Glomerular visceral epithelial cell (primary cell): Measurements from ENCODE around the gene APBB2.
"Not testable (repeated sequence)": the region's sequence is repeated elsewhere in the genome, so short reads cannot be mapped to it uniquely, and the experiment has no call there.

ENCODE experiments used
- DNase-seq: peaks from one replicate; pipeline ENCODE4 v3.0.0-alpha.2; 2016; ENCODE audit errors: extremely low spot score

Gene APBB2

GRCh38 chr4:41061482-41062185 lies 152.7 kb downstream of the APBB2 start:
- DNase-seq = no peak

GRCh38 chr4:41060352-41061334 lies 153.7 kb downstream of the APBB2 start:
- no peak for DNase-seq

GRCh38 chr4:41059411-41059810 lies 154.9 kb downstream of the APBB2 start:
- DNase-seq = not testable (repeated sequence)

DNA sequence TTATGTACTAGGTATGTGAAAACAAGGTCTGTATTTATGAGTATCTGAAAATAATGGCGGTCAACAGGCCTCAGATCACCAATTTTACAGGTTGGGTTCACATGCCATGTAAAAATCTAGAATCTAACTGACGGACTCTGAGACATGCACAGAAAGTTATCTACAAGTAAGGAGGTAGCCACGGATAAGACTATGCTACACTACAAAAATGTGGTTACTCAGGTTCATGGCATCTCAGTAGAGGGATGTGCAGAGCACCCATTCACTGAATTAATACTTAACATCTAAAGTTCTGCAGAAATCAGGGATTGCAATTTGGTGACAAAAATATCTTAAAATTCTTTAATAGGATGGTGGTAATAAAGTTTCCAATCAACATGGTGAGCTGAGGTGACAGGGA lies 155.9 kb downstream of the APBB2 start:
- DNase-seq = peak; percentile 33

- no peak for DNase-seq
Measured at GRCh38 chr4:41057467-41057866, 156.9 kb downstream of the APBB2 start.

- no peak for DNase-seq
Measured at GRCh38 chr4:41052287-41052686, 162.1 kb downstream of the APBB2 start.

DNA sequence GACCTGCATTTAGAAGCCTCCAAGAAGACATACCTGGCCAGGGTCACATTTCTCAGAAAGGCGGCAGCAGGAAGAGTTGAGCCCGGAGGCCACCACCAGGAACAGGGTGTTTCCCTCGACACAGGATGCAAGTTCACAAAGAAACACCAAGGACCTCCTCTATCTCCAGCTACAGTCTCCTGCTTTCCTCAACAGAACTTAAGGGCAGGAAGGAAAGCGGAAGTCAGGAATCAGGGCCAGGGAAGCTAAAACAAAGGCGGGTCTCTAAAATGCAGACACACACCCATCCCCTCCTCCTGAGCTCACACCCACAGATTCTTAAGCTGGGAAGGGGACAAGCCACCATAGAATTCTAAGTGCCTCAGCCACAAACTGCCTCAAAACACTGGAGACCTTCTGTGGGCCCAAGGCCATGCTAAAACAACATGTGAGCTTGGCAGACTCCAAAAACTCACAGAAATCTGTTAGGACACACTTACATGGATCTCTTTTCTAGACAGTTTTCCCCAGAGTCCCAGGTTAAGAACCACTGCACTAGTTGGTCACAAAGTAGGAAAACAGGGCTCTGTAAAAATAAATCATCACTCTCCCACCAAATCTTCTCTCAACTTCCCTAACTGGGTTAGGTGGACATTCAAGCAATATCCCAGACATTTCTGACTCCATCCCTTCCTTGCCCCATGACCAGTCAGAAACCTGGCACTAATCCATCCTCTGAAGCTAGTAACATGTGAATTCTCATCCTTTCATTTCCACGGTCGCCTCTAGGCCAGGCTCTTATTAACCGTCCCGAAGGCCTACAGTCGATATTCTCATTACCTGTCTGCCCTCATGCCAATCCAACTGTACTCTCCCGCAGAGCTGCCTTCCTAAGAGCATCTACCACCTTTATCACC lies 163.2 kb downstream of the APBB2 start:
- DNase-seq = no peak

GRCh38 chr4:41050116-41050515 lies 164.2 kb downstream of the APBB2 start:
- no peak for DNase-seq

GRCh38 chr4:41049176-41049575 lies 165.2 kb downstream of the APBB2 start:
- DNase-seq = not testable (repeated sequence)

DNA sequence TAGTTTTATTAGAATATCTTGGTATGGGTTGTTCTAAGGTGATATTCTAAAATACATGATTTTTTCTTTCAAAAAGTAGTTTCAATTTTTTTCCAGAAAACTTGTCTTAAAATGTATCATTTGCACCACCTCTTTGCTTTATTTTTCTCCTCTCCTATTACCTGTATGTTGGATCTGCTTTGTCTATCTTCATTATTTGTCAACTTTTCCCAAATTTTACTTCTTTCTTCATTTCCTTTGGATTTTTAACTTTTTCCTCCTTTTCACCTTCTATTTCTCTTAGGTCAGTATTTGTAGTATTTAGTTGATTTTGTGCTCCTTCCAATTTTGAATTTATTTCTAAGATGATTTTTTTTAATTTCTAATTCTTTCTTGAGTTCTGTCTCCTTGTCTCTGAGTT lies 169.6 kb downstream of the APBB2 start:
- no peak for DNase-seq

DNA sequence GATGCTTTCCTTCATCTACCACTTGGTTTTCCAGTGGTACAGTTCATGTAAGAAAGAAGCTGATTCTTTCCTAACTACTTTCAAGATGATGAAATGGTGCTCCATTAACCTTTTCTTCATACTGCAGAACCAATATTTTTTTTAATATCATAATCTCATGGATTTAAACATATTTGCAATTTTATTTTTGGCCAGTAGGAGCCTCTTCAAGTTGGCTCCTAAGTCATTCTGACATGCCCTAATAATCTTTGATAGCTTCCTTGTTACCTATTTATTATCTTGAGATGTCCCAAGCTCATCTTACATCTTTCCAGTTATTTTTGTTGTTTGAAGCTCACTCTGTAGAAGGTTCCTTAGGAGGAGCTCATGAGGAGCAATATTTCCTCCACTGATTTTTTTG lies 170.2 kb downstream of the APBB2 start:
- DNase-seq = no peak

GRCh38 chr4:41043465-41043864 lies 170.9 kb downstream of the APBB2 start:
- no peak for DNase-seq

DNA sequence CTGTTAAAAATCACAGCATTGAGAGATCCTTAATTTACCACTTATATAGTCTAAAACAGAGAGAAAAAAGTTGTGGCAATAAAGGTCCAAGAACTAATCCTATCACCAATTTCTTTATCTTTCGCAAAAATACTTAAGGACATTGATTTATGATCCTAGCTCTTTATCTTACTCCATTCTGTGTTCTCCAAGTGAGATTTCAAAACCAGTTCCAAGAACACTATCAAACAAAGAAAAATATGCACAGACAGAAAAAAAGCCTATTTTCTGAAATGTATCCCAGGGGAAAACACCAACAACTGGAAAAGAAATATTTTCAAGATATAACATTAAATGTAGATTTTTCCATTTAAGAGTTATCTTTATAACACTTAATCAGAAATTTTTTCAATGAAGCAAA lies 172.8 kb downstream of the APBB2 start:
- DNase-seq = no peak

DNA sequence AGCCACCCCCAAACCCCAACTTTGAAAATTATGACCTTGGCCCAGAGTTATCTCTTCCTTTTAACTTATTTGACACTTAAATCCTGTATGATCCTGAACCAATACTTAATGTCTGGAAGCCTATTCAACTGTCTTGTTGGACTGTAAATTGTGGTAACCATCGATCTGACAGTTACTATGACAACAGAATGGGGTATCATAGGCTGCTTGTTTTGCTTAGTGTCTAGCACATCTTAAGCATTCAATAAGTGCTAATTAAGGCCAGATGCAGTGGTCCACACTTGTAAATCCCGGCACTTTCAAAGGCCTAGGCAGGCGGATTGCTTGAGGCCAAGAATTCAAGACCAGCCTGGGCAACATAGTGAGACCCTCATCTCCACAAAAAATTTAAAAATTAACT lies 175.0 kb downstream of the APBB2 start:
- DNase-seq = no peak

- DNase-seq = no peak
Measured at GRCh38 chr4:41038304-41038703, 176.0 kb downstream of the APBB2 start.

DNA sequence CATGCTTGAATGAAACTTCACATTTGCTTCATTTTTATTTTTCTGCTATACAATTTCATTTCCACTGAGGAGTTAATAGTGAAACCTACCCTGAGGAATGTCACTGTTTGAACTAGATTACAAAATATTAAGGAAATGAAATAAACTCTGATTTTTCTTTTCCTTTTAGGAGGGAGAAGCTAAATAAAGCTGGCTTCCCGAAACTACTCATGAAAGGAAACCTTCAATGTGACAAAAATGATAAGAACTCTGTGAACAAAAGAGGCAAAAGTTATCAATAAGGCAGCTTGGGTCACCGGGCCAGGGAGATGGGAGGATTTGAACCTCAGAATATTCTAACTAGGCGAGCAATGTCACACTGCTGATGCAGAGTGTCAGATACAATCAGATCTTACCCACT lies 185.2 kb downstream of the APBB2 start:
- DNase-seq = no peak

DNA sequence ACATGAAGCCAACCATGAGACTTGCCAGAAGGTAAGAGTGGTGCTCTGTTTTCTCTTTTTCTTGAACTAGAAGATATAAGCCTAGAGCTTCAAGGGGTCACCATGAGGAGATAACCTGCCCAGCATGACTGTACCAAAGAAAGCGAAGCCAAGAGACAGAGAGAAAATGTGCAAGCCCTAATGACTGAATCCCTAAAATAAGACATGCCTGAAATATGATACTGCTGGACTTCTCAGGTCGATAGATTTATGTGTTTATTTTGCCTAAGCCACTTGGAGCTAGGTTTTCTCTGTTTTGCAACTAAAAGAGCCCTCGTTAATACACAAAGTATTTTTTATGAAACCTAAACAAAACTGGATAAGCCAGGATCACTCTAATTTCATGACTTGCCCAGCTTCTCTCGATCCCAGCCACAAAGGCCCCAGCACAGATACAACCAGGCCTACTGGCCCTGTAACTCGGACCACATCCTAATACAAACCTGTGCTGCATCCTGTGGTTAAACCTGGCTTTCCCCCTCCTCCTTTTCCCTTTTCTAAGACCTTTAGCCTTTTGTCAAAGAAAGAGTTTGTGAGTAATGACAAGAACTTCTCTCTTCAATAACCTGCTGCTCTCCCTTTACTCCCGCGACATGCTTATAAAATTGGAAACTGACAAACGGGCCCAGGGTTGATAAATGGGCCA lies 185.8 kb downstream of the APBB2 start:
- no peak for DNase-seq

GRCh38 chr4:41026971-41027370 lies 187.4 kb downstream of the APBB2 start:
- no peak for DNase-seq

DNA sequence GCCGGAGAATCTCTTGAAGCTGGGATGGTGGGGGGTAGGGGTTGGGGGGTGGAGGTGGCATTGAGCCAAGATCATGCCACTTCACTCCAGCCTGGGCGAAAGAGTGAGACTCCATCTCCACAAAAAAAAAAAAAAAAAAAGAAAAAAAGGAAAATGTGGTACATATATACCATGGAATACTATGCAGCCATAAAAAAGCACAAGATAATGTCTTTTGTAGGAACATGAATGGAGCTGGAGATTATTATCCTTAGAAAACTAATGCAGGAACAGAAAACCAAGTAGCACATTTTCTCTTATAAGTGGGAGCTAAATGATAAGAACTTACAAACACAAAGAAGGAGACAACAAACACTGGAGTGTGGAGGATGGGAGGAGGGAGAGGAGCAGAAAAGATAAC lies 188.5 kb downstream of the APBB2 start:
- DNase-seq = no peak

DNA sequence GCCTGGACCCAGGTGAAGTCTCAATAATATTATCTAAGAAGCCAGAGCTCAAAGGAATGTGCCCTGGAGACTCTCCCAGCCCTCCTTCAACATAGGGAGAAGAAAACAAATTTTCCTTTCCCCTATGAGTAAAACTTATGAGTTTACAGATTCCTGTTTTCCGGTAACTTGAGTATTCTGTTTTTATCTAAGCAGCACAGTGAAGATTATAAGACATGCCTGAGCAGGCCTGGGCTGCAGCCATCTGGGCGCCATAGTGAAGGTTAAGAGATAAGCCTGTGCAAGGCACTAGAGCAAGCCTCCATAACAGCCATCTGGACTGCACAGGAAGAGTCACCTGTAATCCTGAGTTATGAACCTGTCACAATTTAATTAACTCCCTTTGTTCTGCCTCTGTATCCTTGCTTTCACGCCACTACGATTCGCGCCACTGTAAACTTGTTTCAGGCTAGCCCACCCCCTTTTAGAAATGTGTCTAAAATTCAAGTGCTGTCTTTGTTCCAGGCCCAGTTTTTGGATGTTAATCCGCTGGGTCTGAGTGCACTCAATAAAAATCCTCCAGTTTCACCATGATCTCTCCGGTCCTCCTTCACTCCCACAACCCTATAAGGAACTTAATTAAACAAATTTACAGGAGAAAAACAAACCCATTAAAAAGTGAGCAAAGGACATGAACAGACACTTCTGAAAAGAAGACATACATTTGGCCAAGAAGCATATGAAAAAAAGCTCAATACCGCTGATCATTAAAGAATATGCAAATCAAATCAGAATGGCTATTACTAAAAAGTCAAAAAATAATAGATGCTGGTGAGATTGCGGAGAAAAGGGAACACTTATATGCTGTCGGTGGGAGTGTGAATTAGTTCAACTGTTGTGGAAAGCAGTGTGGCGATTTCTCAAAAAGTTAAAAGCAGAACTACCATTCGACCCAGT lies 189.5 kb downstream of the APBB2 start:
- DNase-seq = no peak
